Keratinocyte (primary cell): ENCODE measurements around the gene PRR14. TPM values are rescaled to one million over a fixed set of nuclear protein-coding genes. Genes with fewer than 3 reads are reported as not detected.

ENCODE experiments used
- DNase-seq: peaks from one replicate; pipeline ENCODE4 v3.0.0-alpha.2; 2011; ENCODE audit warnings: low read depth, missing footprints, low spot score
- FAIRE-seq: peaks from 2 replicates; lab custom pipeline; 2011; peaks lifted over from hg19 to GRCh38; lab: Jason Lieb, UNC
- H2AFZ ChIP-seq: 2 replicates; pipeline ENCODE4 v1.6.0; 2012; ENCODE audit warnings: low read length, control low read depth, inconsistent platforms; ENCODE audit not compliant: control insufficient read depth
- H3K27ac ChIP-seq: 2 replicates; pipeline ENCODE4 v1.5.1; 2011; ENCODE audit warnings: low read length; ENCODE audit not compliant: control insufficient read depth, insufficient read depth
- H3K27me3 ChIP-seq: 3 replicates; pipeline ENCODE4 v1.6.0; 2011; ENCODE audit warnings: low read length; ENCODE audit not compliant: control insufficient read depth, insufficient read depth; ENCODE audit errors: extremely low read depth
- H3K36me3 ChIP-seq, 2 experiments: 2 replicates in 1 of 2; 3 replicates in 1 of 2; pipeline ENCODE4 v1.5.1; 2011; ENCODE audit warnings: low read length in 2 of 2, mild to moderate bottlenecking in 1 of 2; ENCODE audit not compliant: control insufficient read depth in 2 of 2, insufficient read depth in 2 of 2; ENCODE audit errors: extremely low read depth in 1 of 2
- H3K4me1 ChIP-seq: 3 replicates; pipeline ENCODE4 v1.5.1; 2011; ENCODE audit warnings: low read length; ENCODE audit not compliant: control insufficient read depth, insufficient read depth; ENCODE audit errors: extremely low read depth
- H3K4me2 ChIP-seq: 3 replicates; pipeline ENCODE4 v1.6.0; 2011; ENCODE audit warnings: low read depth, low read length; ENCODE audit not compliant: control insufficient read depth, insufficient read depth; ENCODE audit errors: extremely low read depth
- H3K4me3 ChIP-seq, 3 experiments: fragments of 200-600 bp in 1 of 3; sonication (generic) in 1 of 3; 2 replicates in 2 of 3; 3 replicates in 1 of 3; pipeline ENCODE4 v1.5.1; 2011 to 2016; ENCODE audit warnings: low read length in 3 of 3, mild to moderate bottlenecking in 3 of 3, control low read depth in 2 of 3, inconsistent platforms in 1 of 3, low read depth in 1 of 3, mixed read lengths in 1 of 3, mixed run types in 1 of 3, moderate library complexity in 1 of 3; ENCODE audit not compliant: control insufficient read depth in 2 of 3, insufficient read depth in 2 of 3; ENCODE audit errors: extremely low read depth in 1 of 3
- H3K79me2 ChIP-seq: 2 replicates; pipeline ENCODE4 v1.6.0; 2012; ENCODE audit warnings: low read length; ENCODE audit not compliant: control insufficient read depth, insufficient read depth
- H3K9ac ChIP-seq: 3 replicates; pipeline ENCODE4 v1.6.0; 2011; ENCODE audit warnings: low read length; ENCODE audit not compliant: control insufficient read depth, insufficient read depth; ENCODE audit errors: extremely low read depth
- H3K9me1 ChIP-seq: 3 replicates; pipeline ENCODE4 v1.6.0; 2011; ENCODE audit warnings: low read length; ENCODE audit not compliant: control insufficient read depth, insufficient read depth; ENCODE audit errors: extremely low read depth
- H3K9me3 ChIP-seq: 2 replicates; pipeline ENCODE4 v1.5.1; 2012; ENCODE audit warnings: low read depth, low read length; ENCODE audit not compliant: control insufficient read depth
- H4K20me1 ChIP-seq: 3 replicates; pipeline ENCODE4 v1.6.0; 2011; ENCODE audit warnings: low read length; ENCODE audit not compliant: control insufficient read depth, insufficient read depth; ENCODE audit errors: extremely low read depth
- EZH2 ChIP-seq: IDR thresholded peaks from one replicate; pipeline ENCODE4 v1.6.1; 2012; ENCODE audit warnings: inconsistent platforms, mild to moderate bottlenecking, low read length, moderate library complexity
- dilution Hi-C: fragments of 300-500 bp; cut with MboI; formaldehyde crosslinking; loops from one replicate; pipeline ENCODE4 v1.7.0; 2020; ENCODE audit warnings: low sequenced_read_pairs; ENCODE audit not compliant: extremely low pct_ligation_motif_present
- polyA plus RNA-seq, 5 experiments: library from polyadenylated mRNA; depleted of rRNA in 3 of 5; stranded (reverse) in 3 of 5; stranded (forward) in 1 of 5; unstranded in 1 of 5; fragments of >200 nt; gene quantifications; 1 replicate in 1 of 5; 2 replicates in 3 of 5; 3 replicates in 1 of 5; pipeline versions ENCODE4 v1.2.1 to v1.2.3, GENCODE V29; 2011 to 2012; ENCODE audit warnings: missing spikeins in 2 of 5, low read depth in 1 of 5, low replicate concordance in 1 of 5
- TF ChIP-seq, protein P1 (sequence below), 3 experiments: IDR thresholded peaks in 1 of 3; conservative IDR thresholded peaks in 1 of 3; optimal IDR thresholded peaks in 1 of 3; 2 replicates in 2 of 3; 3 replicates in 1 of 3; pipeline versions ENCODE3 to v1.5.1; 2011; ENCODE audit warnings: low read length in 3 of 3, mild to moderate bottlenecking in 3 of 3, moderate library complexity in 2 of 3, control low read depth in 1 of 3, inconsistent platforms in 1 of 3; ENCODE audit not compliant: insufficient read depth in 2 of 3; ENCODE audit errors: extremely low read depth in 1 of 3

PRR14 gene
- polyA plus RNA-seq, 1 donor (not counting 4 experiments of a cell fraction or from before 2014, with no cell fraction given) = 7.4 TPM

DNA sequence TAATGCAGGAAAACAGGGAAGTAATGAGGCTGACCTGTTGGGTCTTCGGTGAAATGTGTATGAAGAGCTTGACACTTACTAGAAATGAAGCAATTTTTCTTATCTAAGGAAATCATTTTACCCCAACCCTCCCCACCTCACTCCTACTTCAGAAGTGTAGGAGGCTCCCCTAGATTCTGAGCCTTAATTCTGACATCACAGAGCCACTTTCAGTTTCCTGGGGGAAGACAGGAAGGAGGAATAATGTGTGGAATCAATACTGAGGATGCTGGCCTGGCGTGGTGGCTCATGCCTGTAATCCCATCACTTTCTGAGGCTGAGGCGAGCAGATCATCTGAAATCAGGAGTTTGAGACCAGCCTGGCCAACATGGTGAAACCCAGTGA is 27.8 kb downstream of the PRR14 start:
- no peak overlapping the region for H3K4me2 ChIP-seq
- H3K9ac ChIP-seq = no peak overlapping the region
- dilution Hi-C loops = no loop called here
- FAIRE-seq (no peak), DNase-seq (no peak)
- H3K36me3 ChIP-seq = no peaks in the 10 kb centered on the region
- H3K27ac ChIP-seq = no peak overlapping the region
- H4K20me1 ChIP-seq = no peaks in the 10 kb centered on the region
- no peaks in the 10 kb centered on the region for H3K9me3 ChIP-seq
- TF ChIP-seq EZH2 = no peak
- TF ChIP-seq, protein P1, sequence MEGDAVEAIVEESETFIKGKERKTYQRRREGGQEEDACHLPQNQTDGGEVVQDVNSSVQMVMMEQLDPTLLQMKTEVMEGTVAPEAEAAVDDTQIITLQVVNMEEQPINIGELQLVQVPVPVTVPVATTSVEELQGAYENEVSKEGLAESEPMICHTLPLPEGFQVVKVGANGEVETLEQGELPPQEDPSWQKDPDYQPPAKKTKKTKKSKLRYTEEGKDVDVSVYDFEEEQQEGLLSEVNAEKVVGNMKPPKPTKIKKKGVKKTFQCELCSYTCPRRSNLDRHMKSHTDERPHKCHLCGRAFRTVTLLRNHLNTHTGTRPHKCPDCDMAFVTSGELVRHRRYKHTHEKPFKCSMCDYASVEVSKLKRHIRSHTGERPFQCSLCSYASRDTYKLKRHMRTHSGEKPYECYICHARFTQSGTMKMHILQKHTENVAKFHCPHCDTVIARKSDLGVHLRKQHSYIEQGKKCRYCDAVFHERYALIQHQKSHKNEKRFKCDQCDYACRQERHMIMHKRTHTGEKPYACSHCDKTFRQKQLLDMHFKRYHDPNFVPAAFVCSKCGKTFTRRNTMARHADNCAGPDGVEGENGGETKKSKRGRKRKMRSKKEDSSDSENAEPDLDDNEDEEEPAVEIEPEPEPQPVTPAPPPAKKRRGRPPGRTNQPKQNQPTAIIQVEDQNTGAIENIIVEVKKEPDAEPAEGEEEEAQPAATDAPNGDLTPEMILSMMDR (optimal IDR thresholded peaks at IDR 0.05 in 1 of 3, IDR thresholded peaks at IDR 0.05 in 1 of 3, conservative IDR thresholded peaks at IDR 0.05 in 1 of 3; ENCODE audit: extremely low read depth in 1 of 3, insufficient read depth in 2 of 3, low read length in 3 of 3) = no peak
- no peak overlapping the region for H2AFZ ChIP-seq
- no peak overlapping the region for H3K4me3 ChIP-seq
- no peaks in the 10 kb centered on the region for H3K27me3 ChIP-seq
- H3K4me1 ChIP-seq = no peaks in the 10 kb centered on the region
- H3K79me2 ChIP-seq = no peaks in the 10 kb centered on the region
- no peaks in the 10 kb centered on the region for H3K9me1 ChIP-seq

DNA sequence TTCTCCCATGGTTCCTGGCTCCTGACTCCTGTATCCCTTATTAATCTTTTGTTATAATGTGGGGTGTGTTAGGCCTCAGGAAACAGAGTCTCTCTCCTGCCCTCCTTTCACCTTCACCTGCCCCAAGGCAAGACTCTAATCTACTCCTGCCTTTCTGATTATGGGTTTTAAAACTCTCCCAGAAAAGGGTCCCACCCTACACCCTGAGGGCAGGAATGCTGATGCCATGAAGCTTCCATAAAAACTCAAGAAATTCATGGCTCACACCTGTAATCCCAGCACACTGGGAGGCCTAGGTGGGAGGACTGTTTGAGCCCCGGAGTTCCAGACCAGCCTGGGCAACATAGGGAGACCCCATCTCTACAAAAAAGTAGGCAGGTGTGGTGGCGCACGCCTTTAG is 29.6 kb downstream of the PRR14 start:
- no peak overlapping the region for H3K27ac ChIP-seq
- no peaks in the 10 kb centered on the region for H3K27me3 ChIP-seq
- H3K4me3 ChIP-seq = no peak overlapping the region
- no peaks in the 10 kb centered on the region for H3K79me2 ChIP-seq
- H3K9me3 ChIP-seq = no peaks in the 10 kb centered on the region
- no peak overlapping the region for H2AFZ ChIP-seq
- no peak overlapping the region for H3K4me2 ChIP-seq
- H3K9ac ChIP-seq = no peak overlapping the region
- no peaks in the 10 kb centered on the region for H3K9me1 ChIP-seq
- no peaks in the 10 kb centered on the region for H3K4me1 ChIP-seq
- DNase-seq (no peak), FAIRE-seq (no peak)
- TF ChIP-seq EZH2 = no peak
- TF ChIP-seq, protein P1 (optimal IDR thresholded peaks at IDR 0.05 in 1 of 3, IDR thresholded peaks at IDR 0.05 in 1 of 3, conservative IDR thresholded peaks at IDR 0.05 in 1 of 3; ENCODE audit: extremely low read depth in 1 of 3, insufficient read depth in 2 of 3, low read length in 3 of 3) = no peak
- no peaks in the 10 kb centered on the region for H3K36me3 ChIP-seq
- H4K20me1 ChIP-seq = no peaks in the 10 kb centered on the region
- dilution Hi-C loops = no loop called here
